SK-N-MC (cell line): ENCODE results near the gene RCAN2.

Experiments used
- EZH2 ChIP-seq: fragments of 200-600 bp; sonication (generic); IDR thresholded peaks from one replicate; pipeline ENCODE4 v1.6.1; 2017; ENCODE audit warnings: antibody characterized with exemption
- FOXP2 ChIP-seq: optimal IDR thresholded peaks from 2 replicates; pipeline ENCODE3; 2011; ENCODE audit warnings: mild to moderate bottlenecking, moderate library complexity; ENCODE audit not compliant: insufficient read depth; ENCODE audit errors: extremely low read length, control extremely low read depth
- POLR2AphosphoS5 ChIP-seq: IDR thresholded peaks from 2 replicates; pipeline ENCODE4 v1.6.1; 2012; ENCODE audit warnings: mild to moderate bottlenecking, low read depth, low read length, borderline replicate concordance

- TF ChIP-seq EZH2, result no peak
- peak; percentile 32; the same call in 1 of the 2 replicates for TF ChIP-seq POLR2AphosphoS5
- TF ChIP-seq FOXP2, result peak; percentile 36
These were observed 227.6 kb downstream of the RCAN2 start for GRCh38 chr6:46263707-46264086.
